GM18505 (cell line): Measurements from ENCODE around the gene NLRP10.
"Not testable (repeated sequence)": the region's sequence is repeated elsewhere in the genome, so short reads cannot be mapped to it uniquely, and the experiment has no call there.

Source experiments
- ATAC-seq: cut with Tn5 transposase; IDR thresholded peaks from one replicate; pipeline ENCODE4 v1.9.1; 2021; ENCODE audit not compliant: unreplicated experiment
- POLR2A ChIP-seq: IDR thresholded peaks from 4 replicates; pipeline ENCODE4 v1.6.1; 2011; ENCODE audit warnings: borderline replicate concordance; ENCODE audit not compliant: insufficient read depth, insufficient read length; ENCODE audit errors: extremely low read depth

Gene NLRP10

GRCh38 chr11:7994581-7995278, 29.5 kb upstream of the NLRP10 start:
- no peak for ATAC-seq
- no peak for TF ChIP-seq POLR2A

- ATAC-seq = not testable (repeated sequence)
Observed at GRCh38 chr11:7987560-7987883, 22.3 kb upstream of the NLRP10 start.

- peak; percentile 96 for ATAC-seq
- peak; percentile 64 for TF ChIP-seq POLR2A
Observed at GRCh38 chr11:7986768-7987559, 21.7 kb upstream of the NLRP10 start, which contains the start of gene EIF3F. EIF3F (plus strand) TSS chr11:7987337; CDS start chr11:7987353, 16 bp downstream.

GRCh38 chr11:7983832-7984590, 18.8 kb upstream of the NLRP10 start:
- TF ChIP-seq POLR2A = no peak

GRCh38 chr11:7982582-7983119, 17.4 kb upstream of the NLRP10 start:
- ATAC-seq = no peak
- no peak for TF ChIP-seq POLR2A

More at GRCh38 chr11:7983832-7984590, 18.8 kb upstream of the NLRP10 start:
- no peak for ATAC-seq

GRCh38 chr11:7981619-7982157, 16.4 kb upstream of the NLRP10 start:
- no peak for ATAC-seq
- TF ChIP-seq POLR2A = no peak

GRCh38 chr11:7977232-7977917, 12.1 kb upstream of the NLRP10 start:
- TF ChIP-seq POLR2A = no peak
- ATAC-seq = no peak

- ATAC-seq = no peak
- TF ChIP-seq POLR2A = no peak
Observed at GRCh38 chr11:7974668-7975067, 9.4 kb upstream of the NLRP10 start.

GRCh38 chr11:7973011-7973410, 7.8 kb upstream of the NLRP10 start:
- no peak for ATAC-seq
- TF ChIP-seq POLR2A = no peak

GRCh38 chr11:7971846-7972245, 6.6 kb upstream of the NLRP10 start:
- TF ChIP-seq POLR2A = no peak
- ATAC-seq = no peak

GRCh38 chr11:7969756-7970646, 4.8 kb upstream of the NLRP10 start:
- no peak for ATAC-seq
- no peak for TF ChIP-seq POLR2A

GRCh38 chr11:7968686-7969085, 3.4 kb upstream of the NLRP10 start:
- no peak for TF ChIP-seq POLR2A
- ATAC-seq = no peak
